GM18909 (cell line): ENCODE results near the gene PPM1H.

Source experiments
- ATAC-seq: cut with Tn5 transposase; IDR thresholded peaks from one replicate; pipeline ENCODE4 v1.9.1; 2021; ENCODE audit warnings: mild to moderate bottlenecking; ENCODE audit not compliant: unreplicated experiment, poor library complexity

Gene PPM1H

DNA sequence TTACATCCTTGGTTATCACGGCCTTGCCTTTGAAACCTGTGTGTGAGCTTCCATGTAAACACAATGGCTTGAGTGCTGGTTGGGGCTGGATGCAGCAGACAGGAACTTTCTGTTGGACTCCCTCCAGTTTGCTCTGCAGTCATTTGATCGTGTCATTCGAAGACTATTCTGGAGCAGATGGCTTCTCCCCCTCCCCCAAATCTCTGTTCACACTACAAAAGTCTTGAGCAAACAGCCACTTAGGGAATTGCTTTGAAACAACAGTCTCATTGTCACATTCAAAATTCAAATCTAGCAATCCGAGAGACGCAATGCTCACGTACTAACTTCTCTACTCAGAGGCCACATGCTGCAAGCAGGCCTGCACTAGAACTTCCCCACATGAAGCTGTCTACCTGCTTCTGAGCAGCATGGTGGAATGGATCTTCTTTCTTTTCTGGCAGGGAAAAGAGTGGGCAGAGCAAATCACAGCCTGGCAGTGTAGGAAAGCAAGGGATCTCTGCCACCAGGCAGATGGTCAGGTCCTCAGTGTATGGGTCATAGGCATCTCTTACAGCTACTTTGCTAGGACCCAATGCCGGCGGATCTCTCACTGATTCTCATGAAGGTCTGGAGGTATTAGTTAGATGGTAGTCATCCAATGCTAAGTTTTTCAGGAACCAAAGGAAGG, 214.2 kb downstream of the PPM1H start:
- no peak for ATAC-seq

DNA sequence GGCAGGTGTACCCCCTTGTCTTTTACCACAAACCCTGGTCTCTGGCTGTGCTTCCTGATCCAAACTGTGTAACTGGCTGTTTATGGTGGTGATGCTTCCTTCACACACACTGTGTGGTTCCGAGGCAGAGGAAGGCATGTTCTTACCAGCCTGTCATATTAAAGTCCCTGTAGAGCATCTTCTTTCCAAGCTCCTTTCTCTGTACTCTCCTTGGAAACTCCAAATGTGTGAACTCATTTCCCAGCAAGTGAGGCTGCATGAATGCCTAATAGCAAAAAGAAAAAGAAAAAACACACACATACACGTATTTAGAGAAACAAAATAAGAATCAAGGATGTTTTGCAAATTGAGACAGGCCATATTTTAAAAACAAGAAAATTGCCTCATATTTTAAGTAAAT, 214.9 kb downstream of the PPM1H start:
- ATAC-seq = no peak

DNA sequence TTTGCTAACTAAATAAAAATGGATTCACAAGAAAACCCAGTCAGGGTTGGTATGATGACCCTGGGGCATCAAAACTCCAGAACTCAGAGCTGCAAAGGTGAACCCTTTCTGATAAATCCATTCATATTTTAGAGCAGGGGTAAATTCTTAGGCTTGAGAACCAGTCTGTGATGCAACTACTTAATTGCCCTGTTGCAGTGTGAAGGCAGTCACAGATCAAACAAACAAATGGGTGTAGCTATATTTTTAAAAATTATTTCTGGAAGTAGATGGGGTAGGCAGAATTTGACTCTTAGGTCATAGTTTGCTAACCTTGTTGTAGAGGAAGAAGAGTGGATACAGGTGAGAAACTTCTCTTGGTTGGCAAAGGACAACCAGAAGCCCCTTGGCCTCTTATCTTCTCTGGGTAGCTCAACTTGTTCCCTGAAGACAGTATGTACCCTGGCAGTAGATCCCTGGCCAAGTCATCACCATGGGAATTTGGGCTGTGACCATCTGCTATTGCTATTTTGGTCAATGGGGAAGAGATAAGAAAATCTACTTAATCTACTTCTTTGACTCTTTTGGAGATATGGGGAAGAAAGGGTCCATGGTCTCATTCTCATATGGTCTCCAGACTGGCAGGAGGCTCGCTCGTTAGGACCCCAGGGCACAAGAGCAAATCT, 216.1 kb downstream of the PPM1H start:
- ATAC-seq = no peak

DNA sequence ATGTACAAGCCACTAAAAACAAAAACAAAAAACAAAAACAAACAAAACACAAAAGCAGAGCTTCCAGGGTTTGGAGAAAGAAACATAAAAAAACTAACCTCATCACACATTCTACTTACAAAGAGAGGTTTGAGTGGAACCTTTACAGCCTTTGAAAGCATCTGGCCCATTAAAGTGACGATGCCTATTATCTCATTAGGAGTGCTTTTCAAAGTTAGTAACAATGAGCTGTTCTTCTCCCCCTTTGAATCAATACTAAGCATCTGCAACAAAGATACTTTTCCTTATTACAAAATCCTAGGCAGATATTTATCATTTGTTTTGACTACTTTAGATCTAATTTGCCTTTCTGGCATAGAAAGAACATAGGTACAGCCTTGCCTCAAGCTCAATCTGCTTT, 217.3 kb downstream of the PPM1H start:
- no peak for ATAC-seq

DNA sequence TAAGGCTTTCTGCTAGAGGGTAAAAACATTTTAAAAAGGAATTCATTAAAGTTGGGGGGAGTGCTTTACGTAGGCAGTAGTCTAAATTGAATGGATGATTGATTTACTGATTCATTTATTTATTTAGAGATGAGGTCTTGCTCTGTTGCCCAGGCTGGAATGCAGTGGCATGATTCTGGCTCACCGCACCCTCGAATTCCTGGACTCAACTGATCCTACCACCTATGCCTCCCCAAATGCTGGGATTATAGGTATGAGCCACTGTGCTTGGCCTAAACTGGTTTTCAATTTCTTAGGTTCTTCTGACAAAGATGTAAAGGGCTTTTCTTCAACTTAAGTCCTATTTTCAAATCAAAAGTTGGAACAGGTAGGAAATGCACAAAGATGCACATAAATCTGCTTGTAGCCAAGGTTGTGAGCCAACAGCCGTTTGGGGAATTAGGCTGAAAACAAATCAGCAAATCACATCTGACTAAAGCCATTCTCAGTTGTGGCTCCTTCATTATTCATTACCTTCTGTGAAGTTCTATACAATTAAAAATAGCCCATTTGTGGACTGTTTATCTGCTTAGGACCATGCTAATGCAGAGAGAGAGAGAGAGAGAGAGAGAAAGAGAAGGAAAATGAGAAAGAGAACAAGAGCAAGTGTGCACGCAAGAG, 218.0 kb downstream of the PPM1H start:
- ATAC-seq = no peak

DNA sequence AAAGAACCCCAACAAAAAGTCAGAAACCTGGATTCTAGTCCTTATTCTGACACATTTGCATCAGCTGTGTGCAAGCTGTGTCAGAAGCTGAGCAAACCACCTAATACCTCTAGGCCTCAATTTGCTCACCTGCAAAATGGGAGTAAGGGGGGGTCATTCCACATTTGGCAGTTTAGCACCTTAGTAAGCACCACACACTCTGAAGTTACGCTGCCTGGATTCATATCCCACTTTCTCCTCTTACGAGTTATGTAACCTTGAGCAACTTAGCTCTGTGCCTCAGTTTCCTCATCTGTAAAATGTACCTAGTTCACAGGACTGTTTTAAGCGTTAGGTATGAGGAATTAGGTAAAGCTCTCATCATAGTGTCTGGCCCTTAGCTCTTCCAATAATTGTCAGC, 218.9 kb downstream of the PPM1H start:
- ATAC-seq = no peak

DNA sequence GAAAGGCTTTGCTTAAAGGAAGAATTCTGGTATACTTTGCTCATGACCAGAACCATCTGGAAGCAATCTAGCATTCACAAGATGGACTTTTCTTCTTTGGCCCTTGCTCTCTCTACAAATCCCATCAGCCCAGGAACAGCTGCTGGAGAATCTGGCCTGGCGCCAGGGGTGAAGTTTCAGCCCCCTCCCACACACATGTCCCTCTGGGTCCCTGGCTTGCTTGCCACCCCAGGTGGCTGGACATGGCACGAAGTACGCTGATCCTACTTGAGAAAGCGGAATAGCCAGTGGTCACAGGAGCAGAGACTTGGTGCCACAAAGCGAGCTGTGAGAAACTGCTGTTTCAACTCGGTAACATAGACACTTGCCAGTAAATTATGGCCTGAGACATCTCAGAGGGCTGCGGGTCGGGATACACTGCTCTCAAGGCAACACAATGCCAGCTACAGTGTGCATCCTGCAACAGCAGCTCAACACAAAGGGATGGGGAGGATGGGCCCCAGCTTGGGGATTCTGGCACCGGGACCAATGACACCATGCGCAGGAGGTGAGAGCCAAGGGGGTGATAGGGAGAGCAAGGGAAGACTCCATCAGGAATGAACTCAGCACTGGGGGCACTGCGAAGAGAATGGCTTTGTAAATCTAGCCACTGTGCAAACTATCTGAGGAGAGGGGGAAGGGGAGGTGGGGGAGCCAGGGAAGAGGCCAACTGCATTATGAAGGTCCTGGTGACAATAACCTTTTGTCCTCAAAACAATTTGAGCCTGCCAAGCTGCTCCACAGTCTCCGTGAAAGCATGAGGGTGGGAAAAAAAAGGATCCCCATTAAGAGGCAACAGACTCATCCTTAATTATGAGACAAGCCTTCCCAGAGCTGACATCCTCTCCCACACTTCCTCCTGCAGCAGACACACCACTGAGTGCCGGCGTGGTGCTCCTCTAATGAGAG, 219.9 kb downstream of the PPM1H start:
- no peak for ATAC-seq

DNA sequence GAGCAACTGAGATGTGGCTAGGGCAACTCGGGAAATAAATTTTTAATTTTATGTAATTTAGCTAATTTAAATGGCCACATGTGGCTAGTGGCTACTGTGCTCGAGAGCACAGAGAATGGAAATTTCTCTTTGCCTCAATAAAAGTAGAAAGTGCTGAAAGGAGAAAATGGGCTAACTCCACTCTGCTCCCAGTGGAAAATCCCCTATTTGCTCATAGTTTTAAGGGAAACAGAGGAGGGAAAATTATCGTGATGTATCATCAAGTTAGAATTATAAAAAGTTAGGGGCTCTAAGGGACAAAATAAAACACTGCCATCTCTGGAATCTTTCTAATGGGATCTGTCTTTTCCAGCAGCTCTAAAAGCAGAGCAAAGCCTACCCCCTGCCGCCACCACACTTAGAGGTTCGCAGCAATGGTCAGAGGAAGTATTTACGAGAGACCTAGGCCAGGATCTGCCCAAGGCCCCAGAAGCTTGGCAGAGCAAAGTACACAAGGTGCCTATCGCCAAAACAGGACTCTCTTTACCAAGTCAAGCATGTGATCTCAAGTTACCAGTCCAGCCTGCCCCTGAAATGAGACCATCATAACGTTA, 220.7 kb downstream of the PPM1H start:
- ATAC-seq = no peak

DNA sequence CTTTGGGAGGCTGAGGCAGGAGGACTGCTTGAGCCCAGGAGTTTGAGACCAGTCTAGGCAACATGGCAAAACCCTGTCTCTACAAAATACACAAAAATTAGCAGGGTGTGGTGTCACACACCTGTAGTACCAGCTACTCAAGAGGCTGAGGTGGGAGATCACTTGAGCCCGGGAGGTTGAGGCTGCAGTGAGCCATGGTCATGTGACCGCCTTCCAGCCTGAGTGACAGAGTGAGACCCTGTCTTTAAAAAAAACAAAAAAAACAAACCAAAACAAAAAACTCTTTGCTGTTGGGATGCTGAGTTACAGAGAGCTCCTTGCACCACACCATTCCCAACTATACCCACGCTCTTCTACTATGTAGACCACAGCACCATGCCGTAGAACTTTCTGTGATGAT, 221.2 kb downstream of the PPM1H start:
- no peak for ATAC-seq

DNA sequence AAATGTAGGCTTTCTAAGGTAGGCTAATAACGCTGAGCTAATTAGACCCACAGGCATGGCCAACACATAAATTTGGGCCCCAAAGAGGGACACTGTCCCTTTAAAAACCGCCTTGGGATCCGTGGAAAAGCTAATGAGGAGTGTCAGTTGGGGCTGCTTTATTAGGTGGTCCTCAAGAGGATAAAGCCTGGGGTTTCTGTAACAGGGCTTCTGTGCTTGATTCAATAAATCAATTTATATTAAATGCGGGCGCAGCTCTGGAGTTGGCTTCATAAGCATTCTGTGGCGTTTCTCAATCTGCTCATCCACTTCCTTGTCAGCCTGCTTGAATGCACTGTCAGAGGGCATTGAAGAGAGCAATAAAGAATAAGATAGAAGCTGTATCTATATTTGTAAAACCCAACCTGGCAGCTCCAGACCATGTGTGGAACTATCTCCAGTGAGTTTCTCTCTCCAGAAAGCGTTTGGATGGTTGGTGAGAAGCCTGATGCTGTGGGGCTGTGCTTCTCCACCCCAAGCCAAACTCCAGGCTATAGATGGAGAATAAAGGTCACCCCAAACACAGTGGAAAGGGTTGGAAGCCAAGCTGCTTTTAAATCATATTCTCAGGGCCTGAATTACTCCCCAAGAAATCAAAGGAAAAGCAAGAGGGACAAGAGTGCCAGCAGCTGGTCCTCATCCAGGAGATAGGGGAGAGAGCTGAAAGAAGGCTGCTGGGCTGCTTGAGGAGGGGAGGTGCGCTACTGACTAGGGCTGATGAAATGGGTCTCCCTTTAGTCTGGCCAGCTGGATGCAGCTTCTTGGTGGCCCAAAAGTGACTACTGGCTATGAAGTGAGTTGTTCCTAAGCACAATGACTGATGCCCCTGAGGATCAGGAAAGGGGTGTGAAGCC, 222.0 kb downstream of the PPM1H start:
- ATAC-seq = no peak

DNA sequence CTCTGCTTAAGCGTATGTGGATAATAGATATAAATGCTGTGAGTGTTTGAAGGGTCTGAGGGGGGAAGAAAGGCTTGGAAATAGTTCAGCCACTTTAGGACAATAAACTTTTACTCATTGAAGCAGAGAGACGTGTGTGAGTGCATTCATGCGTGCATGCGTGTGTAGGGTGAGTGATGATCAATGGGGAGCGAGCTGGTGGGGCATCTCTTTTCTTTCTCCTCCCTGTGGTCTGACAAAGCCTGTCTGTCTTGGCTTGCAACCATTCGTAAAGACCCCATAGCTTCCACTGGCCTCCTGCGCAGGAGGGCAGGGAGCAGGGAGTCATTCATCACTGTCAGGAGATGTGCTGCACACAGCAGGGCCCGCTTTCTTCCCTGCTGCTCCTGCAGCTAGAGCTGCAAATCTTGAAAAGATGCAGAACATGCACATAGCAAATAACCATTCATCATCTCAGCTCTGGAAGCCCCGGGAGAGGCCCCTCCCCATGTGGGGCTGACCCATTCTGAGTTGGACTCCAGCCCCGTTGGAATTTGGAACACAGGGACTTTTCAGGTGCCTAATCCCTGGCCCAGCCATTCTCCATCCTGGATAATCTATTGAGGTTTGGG, 223.2 kb downstream of the PPM1H start:
- ATAC-seq = no peak

DNA sequence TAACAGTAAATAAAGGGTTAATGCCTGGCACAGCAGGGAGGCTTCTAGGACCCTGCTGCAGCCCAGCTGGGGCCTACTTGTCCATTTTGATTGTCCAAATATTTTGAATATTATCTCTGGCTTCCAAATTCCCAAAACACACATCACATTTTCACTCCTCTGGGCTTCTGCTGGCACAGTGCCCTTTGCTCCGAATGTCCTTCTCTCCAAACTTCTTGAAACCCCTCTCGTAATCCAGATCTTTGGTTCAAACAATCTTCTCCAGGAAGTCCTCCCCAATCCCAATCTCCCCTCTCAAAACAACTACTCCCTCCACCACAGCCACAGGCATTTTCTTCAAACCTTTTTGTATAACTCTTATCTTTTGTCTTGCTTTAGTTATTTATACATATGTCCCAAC, 225.6 kb downstream of the PPM1H start:
- ATAC-seq = no peak

DNA sequence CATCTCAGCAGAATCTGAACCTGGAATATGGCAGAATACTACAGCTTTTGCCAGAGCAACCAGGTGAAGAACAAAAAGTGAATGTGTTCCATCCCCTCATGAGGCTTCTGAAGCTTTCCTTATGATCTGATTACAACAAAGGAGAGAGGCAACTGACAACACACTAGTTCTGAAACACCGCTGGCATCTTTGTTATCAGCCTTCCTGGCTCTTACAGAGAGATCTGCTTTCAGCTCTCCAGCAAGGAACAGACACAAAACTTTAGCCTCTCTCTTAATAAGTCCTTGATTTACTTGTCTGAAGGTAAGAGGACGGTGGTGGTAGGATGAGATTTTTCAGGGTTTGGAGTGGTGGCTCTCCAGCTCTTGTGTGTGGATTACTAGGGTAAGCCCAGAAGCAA, 227.0 kb downstream of the PPM1H start:
- ATAC-seq = no peak

DNA sequence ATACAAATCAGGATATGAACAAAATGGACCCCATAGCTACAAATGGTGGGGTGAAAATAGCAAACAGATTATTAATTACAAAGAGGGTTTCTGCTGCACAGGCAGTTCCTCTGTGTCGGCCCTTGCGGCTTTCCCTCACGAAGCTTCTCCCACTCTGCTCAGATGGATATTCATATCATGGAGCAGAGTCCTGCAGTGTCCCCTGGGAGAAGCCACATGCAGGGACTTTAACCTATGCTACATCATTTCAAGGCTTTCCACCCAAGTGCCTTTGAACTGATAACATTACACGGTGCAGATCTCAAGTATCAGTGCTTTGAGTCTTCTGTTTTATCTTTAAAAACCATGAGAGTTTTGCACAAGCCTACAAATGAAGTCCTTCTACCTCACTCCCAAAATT, 229.1 kb downstream of the PPM1H start:
- ATAC-seq = no peak

DNA sequence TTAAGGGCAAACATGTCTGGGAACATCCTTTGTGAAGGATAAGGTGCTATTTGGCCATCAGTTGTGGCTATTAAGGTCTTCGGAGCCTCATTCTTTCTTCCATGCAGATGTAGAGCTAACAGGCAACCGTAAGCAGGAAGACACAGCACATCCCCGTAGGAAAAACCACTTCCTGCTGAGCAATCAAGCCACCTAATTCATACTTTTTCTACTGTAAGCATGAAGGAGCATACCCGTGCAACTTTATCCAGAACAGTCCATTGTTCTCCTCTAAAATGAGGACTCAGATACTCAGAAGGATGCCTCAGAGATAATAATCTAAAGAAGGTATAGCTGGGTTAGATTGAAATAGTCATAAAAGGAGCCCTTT, 232.0 kb downstream of the PPM1H start:
- no peak for ATAC-seq

DNA sequence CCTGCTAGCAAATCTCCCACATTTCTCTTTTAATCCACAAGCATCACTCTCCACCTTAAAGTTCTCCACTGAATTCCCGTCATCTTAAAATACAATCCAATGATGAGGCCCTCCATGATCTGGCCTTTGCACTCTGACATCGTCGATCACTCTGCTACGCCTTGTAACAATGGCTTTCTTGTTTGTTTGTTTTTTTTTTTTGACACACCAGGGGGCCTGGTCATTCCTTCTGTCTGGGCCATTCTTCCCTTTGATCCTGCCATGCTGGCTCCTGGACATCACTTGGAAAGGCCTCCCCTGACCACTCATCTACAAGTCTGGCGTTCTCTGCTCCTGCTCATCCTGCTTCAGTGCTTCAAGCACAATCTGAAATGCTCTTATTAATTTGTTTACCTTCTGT, 233.5 kb downstream of the PPM1H start:
- ATAC-seq = no peak

DNA sequence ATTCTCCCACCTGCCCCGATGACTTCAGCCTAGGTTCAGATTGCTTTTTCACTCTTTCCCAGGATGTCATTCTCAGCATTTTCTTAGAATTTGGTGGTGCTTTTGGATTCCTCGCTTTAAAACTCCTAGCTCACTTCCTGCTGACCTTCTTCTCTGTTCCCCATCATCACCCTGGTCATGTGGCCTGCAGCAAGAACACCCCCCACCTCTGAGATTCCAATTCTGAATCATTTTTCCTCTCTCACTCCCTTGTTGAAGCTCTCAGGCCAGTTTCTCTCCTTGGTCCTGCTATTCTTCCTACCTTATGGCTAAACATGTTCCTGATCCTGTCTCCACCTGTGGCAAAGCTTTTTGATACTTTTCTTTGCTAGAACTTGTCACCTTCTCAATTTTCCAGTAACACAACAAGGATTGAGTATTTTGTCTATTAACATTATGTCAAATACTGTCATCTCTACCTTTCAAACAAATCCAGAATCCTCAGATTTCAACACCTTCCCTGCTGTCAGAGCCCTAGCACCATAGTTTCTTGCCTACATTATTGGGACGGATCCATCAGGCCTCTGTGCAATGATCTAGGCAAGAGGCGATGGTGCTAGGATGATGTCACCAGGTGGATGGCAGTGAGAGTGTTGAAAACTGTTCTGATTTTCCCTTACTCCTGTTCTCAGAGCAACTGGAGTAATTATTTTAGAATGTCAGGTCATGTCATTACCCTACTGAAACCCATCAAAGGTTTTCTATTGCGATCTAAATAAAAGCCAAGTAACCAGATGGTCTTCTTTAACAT, 234.7 kb downstream of the PPM1H start:
- ATAC-seq = no peak

DNA sequence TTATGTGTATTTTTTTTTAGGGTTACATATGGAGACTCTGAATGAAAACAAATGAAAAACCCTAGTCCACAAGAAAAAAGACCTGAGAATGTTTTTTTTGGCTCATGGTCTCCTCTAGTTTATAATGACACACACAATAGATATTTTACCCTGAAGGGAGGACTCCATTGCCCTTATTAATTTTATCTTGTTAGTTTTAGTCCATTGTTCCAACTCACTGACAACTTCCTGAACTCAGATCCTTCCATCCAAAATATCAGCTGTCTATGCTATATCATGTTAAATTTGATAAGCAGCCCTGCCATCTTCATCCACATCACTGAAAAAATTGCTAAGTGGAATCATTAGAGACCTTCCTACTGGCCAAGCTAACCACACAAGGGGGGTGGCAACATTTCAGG, 236.2 kb downstream of the PPM1H start:
- no peak for ATAC-seq
